AG04449 (cell line): ENCODE data around the gene TBC1D32.
A peak's percentile ranks its signal among the peaks of the same experiment; 100 is the strongest.

Source experiments
- CTCF ChIA-PET: fragments of 350-600 bp; formaldehyde crosslinking; extraction: SDS; loops from one replicate; lab custom pipeline; 2021; ENCODE audit warnings: antibody characterized with exemption; lab: Yijun Ruan, JAX
- POLR2A ChIA-PET: fragments of 400-600, 350-600 bp; formaldehyde crosslinking; extraction: SDS; loops from one replicate; lab custom pipeline; 2020; ENCODE audit warnings: antibody characterized with exemption, inconsistent platforms; lab: Yijun Ruan, JAX
- DNase-seq: peaks from one replicate; pipeline ENCODE4 v3.0.0-alpha.2; 2010; ENCODE audit warnings: low read depth, low spot score
- H3K4me3 ChIP-seq: 2 replicates; pipeline ENCODE4 v1.5.1; 2011; ENCODE audit warnings: low read depth, mild to moderate bottlenecking, control low read depth, low read length
- TF ChIP-seq, protein P1 (sequence below): IDR thresholded peaks from one replicate; pipeline ENCODE4 v1.5.1; 2011; ENCODE audit warnings: mild to moderate bottlenecking, moderate library complexity, low read length, control low read depth, inconsistent platforms; ENCODE audit not compliant: insufficient read depth; ENCODE audit errors: missing control alignments

The TBC1D32 gene

DNA sequence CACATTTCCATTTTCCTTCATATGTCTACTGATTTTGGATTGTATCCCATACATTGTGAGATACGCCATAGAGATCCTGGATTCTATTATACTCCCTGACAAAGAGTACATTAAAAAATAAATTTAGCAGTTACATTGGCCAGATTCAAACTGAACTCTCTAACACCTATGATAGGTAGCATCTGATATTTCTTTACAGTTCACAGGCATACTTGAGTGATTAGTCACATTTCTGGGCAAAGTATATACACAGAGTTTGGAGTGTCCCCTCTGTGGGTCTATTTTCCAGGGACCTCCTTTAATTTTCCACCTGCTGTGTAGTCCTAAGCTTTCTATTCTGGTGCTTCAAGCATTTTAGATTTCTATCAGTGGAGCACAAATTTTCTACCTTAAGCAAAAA, 96.4 kb downstream of the TBC1D32 start:
- no peak overlapping the region for H3K4me3 ChIP-seq
- no peak for DNase-seq
- POLR2A ChIA-PET = no interaction called here
- TF ChIP-seq, protein P1, sequence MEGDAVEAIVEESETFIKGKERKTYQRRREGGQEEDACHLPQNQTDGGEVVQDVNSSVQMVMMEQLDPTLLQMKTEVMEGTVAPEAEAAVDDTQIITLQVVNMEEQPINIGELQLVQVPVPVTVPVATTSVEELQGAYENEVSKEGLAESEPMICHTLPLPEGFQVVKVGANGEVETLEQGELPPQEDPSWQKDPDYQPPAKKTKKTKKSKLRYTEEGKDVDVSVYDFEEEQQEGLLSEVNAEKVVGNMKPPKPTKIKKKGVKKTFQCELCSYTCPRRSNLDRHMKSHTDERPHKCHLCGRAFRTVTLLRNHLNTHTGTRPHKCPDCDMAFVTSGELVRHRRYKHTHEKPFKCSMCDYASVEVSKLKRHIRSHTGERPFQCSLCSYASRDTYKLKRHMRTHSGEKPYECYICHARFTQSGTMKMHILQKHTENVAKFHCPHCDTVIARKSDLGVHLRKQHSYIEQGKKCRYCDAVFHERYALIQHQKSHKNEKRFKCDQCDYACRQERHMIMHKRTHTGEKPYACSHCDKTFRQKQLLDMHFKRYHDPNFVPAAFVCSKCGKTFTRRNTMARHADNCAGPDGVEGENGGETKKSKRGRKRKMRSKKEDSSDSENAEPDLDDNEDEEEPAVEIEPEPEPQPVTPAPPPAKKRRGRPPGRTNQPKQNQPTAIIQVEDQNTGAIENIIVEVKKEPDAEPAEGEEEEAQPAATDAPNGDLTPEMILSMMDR = no peak
- CTCF ChIA-PET = interaction anchor here (1.2 kb wide), 1 partner anchor 10 kb away, joined by 3 read pairs; no protein-coding TSS in a partner anchor

DNA sequence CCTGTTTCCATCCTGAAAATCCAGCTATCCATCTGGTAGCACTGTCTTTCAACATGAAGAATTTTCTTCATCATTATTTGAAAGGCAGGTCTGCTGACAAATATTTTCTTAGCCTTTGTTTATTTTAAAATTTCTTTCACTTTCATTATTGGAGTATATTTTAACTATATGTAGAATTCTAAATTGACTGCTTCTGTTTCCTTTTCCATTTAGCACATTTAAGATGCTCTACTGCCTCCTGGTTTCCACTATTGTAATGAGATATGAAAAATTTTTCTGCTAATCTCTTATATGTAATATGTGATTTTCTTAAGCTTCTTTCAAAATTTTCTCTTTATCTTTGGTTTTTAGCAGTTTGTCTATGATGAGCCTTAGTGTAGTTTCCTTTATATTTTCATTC, 97.3 kb downstream of the TBC1D32 start:
- TF ChIP-seq, protein P1 = no peak
- no peak overlapping the region for H3K4me3 ChIP-seq
- no peak for DNase-seq
- POLR2A ChIA-PET = no interaction called here
- CTCF ChIA-PET = interaction anchor here (1.0 kb wide), 1 partner anchor 12 kb away, joined by 3 read pairs; no protein-coding TSS in a partner anchor

DNA sequence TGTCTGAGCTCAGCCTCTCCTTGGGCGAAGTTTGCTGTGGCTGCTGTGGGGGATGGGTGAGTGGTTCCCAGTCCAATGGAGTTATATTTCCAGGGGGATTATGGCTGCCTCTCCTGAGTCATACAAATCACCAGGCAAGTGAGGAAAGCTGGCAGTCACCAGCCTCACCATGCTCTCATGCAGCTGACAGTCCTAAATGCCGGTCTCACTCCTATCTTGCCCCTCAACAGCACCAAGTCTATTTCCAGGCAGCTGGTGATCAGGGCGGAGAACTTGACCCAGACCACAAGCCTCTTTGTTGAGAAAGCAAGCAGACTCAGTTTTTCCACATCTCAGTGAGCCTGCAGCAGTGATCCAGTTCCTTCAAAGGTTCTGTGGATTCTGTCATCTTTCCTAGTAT, 98.9 kb downstream of the TBC1D32 start:
- TF ChIP-seq, protein P1 = no peak
- POLR2A ChIA-PET = no interaction called here
- CTCF ChIA-PET = interaction anchor here (1.2 to 1.7 kb wide), 2 partner anchors 12 to 25 kb away, joined by 4 read pairs; no protein-coding TSS in a partner anchor
- DNase-seq = no peak
- H3K4me3 ChIP-seq = no peak overlapping the region

DNA sequence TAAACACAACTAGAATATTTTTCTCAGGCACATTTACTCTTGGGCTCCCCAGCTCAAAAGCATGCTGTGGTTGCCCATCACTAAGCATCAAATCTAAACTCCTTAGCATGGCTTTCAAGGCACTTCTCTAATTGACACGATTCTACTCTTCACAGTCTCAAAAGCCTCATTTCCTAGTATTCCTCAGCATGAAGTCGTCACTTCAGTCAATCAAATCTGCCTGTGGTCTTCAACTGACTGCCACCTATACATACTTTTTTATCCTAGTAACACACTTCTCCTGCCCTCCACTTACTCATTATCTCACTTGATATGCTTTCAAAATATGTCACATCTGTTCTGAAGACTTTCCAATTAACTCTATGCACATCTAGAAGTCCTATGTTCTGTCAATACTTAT, 110.3 kb downstream of the TBC1D32 start:
- DNase-seq = no peak
- ChIA-PET CTCF (interaction anchor here (1.0 to 5.3 kb wide), 6 partner anchors 11 to 169 kb away, joined by 3 to 26 read pairs (median 4); no protein-coding TSS in a partner anchor), POLR2A (no interaction called here)
- no peak overlapping the region for H3K4me3 ChIP-seq
- TF ChIP-seq, protein P1 = no peak

DNA sequence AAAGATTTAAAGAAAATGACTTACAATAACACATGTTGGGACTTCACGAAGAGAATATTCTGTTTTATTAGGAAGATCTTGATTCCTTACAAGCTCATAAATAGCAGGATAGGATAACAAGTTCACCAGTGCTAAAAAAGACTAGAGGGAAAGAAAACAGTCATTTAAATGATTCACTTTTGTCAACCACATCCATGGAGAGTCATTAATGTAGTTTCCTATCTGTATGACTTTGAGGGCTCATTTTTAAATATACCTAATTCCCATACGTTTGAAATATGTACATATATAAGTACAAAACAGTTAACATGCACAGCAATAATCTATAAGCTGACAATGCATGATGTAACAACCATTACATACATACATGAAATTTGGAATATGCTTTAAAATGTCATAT, 111.1 kb downstream of the TBC1D32 start:
- no peak for DNase-seq
- ChIA-PET CTCF (interaction anchor here (0.5 to 5.3 kb wide), 9 partner anchors 11 to 207 kb away, joined by 3 to 26 read pairs (median 4); no protein-coding TSS in a partner anchor), POLR2A (no interaction called here)
- H3K4me3 ChIP-seq = no peak overlapping the region
- TF ChIP-seq, protein P1 = no peak

DNA sequence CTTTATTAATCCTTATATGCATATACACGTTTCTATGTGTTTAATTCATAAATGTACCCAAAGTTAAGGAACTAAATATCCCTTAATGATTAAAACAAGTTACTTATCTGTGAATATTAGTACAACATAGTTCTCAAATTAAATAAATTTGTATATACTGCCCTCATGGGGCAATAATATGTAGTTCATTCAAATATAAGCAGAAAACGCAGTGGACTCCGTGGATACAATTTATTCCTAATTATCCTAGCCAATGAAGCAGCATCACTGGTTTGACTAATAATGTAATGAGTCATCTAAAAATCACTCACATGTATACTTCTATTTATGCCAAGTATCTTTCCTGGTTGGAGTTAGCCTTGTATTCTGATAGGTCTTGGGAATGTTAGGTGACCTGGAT, 111.6 kb downstream of the TBC1D32 start:
- TF ChIP-seq, protein P1 = peak; percentile 6
- no peak overlapping the region for H3K4me3 ChIP-seq
- ChIA-PET POLR2A (no interaction called here), CTCF (interaction anchor here (0.5 to 5.3 kb wide), 6 partner anchors 16 to 208 kb away, joined by 3 to 26 read pairs (median 4); no protein-coding TSS in a partner anchor)
- DNase-seq = peak; percentile 5
